ENCODE measurements around the gene SETD1B. TPM values are rescaled to one million over a fixed set of nuclear protein-coding genes. Genes with fewer than 3 reads are reported as not detected.
A peak's percentile ranks its signal among the peaks of the same experiment; 100 is the strongest.

The SETD1B gene
- total and polyA plus RNA-seq, 11 donors, result 6.2 to 17.0 (median 9.3) TPM

- Histone ChIP-seq H3K4me1 (peaks cover 5 to 62% (median 37%) of the 10 kb centered on the region in 12 donors), H3K27ac (peak overlapping the region in 8 of 12 donors; percentile 41 to 100 (median 100)), H3K4me3 (peak overlapping the region in 11 of 12 donors; percentile 64 to 89 (median 77)), H3K27me3 (no peaks in the 10 kb centered on the region), H3K9me3 (no peaks in the 10 kb centered on the region), H3K36me3 (peaks cover 0 to 44% (median 34%) of the 10 kb centered on the region in 9 donors)
- intact Hi-C loops (cut with DNase I), result no loop called here
- ATAC-seq, result peak in 1 of 4 donors; percentile 8
- TF ChIP-seq POLR2A (IDR thresholded peaks at IDR 0.05), result no peak
- TF ChIP-seq CTCF (IDR thresholded peaks at IDR 0.05), result no peak
- WGBS, 4 donors, result 29 to 38% (median 34%) methylated on average over 19 to 21 of the region's 21 CpGs
- peak in 3 of 5 donors; percentile 21 to 51 (median 30) for DNase-seq
Observed at GRCh38 chr12:121806546-121807423, 3.0 kb downstream of the SETD1B start.

- H3K36me3 ChIP-seq, result peaks cover 0 to 44% (median 34%) of the 10 kb centered on the region in 9 donors
- H3K4me3 ChIP-seq, result no peak overlapping the region
- 78 to 85% (median 83%) methylated on average over 12 to 14 of the region's 14 CpGs for WGBS, 4 donors
- no peaks in the 10 kb centered on the region for H3K27me3 ChIP-seq
- TF ChIP-seq POLR2A (IDR thresholded peaks at IDR 0.05) (no peak), CTCF (IDR thresholded peaks at IDR 0.05) (no peak)
- no peaks in the 10 kb centered on the region for H3K9me3 ChIP-seq
- intact Hi-C loops (cut with DNase I), result no loop called here
- DNase-seq (peak in 1 of 5 donors; percentile 49), ATAC-seq (no peak)
- peaks cover 5 to 65% (median 46%) of the 10 kb centered on the region in 12 donors for H3K4me1 ChIP-seq
- peak overlapping the region in 1 of 12 donors; percentile 100 for H3K27ac ChIP-seq
Observed at GRCh38 chr12:121807642-121808347, 4.0 kb downstream of the SETD1B start.

GRCh38 chr12:121808623-121809022, 4.8 kb downstream of the SETD1B start:
- no peak for ATAC-seq
- H3K27me3 ChIP-seq, result no peaks in the 10 kb centered on the region
- 78 to 90% (median 89%) methylated on average over 8 of the region's 8 CpGs for WGBS, 4 donors
- peaks cover 0 to 51% (median 34%) of the 10 kb centered on the region in 9 donors for H3K36me3 ChIP-seq
- no peaks in the 10 kb centered on the region for H3K9me3 ChIP-seq
- no peak overlapping the region for H3K4me3 ChIP-seq
- no peak for DNase-seq
- intact Hi-C loops (cut with DNase I), result no loop called here
- no peak overlapping the region for H3K27ac ChIP-seq
- TF ChIP-seq POLR2A (IDR thresholded peaks at IDR 0.05) (no peak), CTCF (IDR thresholded peaks at IDR 0.05) (no peak)
- H3K4me1 ChIP-seq, result peaks cover 5 to 70% (median 54%) of the 10 kb centered on the region in 12 donors

GRCh38 chr12:121809712-121810116, 5.9 kb downstream of the SETD1B start:
- H3K36me3 ChIP-seq, result peaks cover 0 to 59% (median 43%) of the 10 kb centered on the region in 9 donors

More at GRCh38 chr12:121809712-121810116, 5.9 kb downstream of the SETD1B start:
- intact Hi-C loops (cut with DNase I), result loop anchor here in 7 of 10 donors (2.0 to 5.0 kb wide), 4 partner anchors 13 to 112 kb away; partner anchors contain the start of gene PSMD9 (in 2 of the 7)
- H3K9me3 ChIP-seq, result no peaks in the 10 kb centered on the region
- no peak for TF ChIP-seq CTCF (IDR thresholded peaks at IDR 0.05)
- no peak for TF ChIP-seq POLR2A (IDR thresholded peaks at IDR 0.05)
- H3K27ac ChIP-seq, result no peak overlapping the region
- no peak overlapping the region for H3K4me3 ChIP-seq
- H3K27me3 ChIP-seq, result no peaks in the 10 kb centered on the region
- peaks cover 5 to 73% (median 55%) of the 10 kb centered on the region in 12 donors for H3K4me1 ChIP-seq
- DNase-seq (peak in 1 of 5 donors; percentile 18), ATAC-seq (no peak)
- 90 to 94% (median 92%) methylated on average over 20 to 27 of the region's 27 CpGs for WGBS, 4 donors

Measured in heart left ventricle (tissue), 16 donors.